Measurements from ENCODE around the gene FURIN.

DNA sequence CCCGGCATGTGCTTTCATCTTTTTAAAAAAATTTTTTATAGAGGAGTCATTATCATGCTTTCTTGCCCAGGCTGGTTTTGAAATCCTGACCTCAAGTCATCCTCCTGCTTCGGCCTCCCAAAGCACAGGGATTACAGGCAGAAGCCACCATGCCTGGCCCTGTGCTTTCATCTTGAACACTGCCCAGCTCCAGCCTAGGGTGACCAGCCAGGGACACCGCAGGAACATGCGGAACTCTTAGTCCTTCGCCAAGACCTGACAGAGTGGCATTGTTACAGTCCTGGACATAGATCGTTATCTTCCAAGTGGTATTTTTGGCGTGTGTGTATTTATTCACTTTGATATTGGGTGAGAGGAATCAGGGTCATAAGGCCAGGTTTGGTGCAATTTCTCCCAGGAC, 7.9 kb upstream of the FURIN start:
- TF ChIP-seq EP300 (IDR thresholded peaks at IDR 0.05) (no peak), POLR2AphosphoS5 (IDR thresholded peaks at IDR 0.05) (no peak)
